ENCODE results near the gene RAD51B.

The RAD51B gene

GRCh38 chr14:68346556-68347343 lies 527.2 kb downstream of the RAD51B start:
- no peak for FAIRE-seq
- DNase-seq (ENCODE audit: insufficient read length, low spot score), result no peak
- TF ChIP-seq CTCF (IDR thresholded peaks at IDR 0.05; ENCODE audit: insufficient read depth, missing control alignments), result no peak

GRCh38 chr14:68349900-68350629 lies 530.5 kb downstream of the RAD51B start:
- FAIRE-seq (no peak), DNase-seq (ENCODE audit: insufficient read length, low spot score) (no peak)
- no peak for TF ChIP-seq CTCF (IDR thresholded peaks at IDR 0.05; ENCODE audit: insufficient read depth, missing control alignments)

- DNase-seq (ENCODE audit: insufficient read length, low spot score) (no peak), FAIRE-seq (no peak)
- no peak for TF ChIP-seq CTCF (IDR thresholded peaks at IDR 0.05; ENCODE audit: insufficient read depth, missing control alignments)
Observed at GRCh38 chr14:68355415-68355814, 535.8 kb downstream of the RAD51B start.

GRCh38 chr14:68357777-68358176 lies 538.2 kb downstream of the RAD51B start:
- no peak for FAIRE-seq
- no peak for TF ChIP-seq CTCF (IDR thresholded peaks at IDR 0.05; ENCODE audit: insufficient read depth, missing control alignments)

GRCh38 chr14:68358500-68358899 lies 538.9 kb downstream of the RAD51B start:
- TF ChIP-seq CTCF (IDR thresholded peaks at IDR 0.05; ENCODE audit: insufficient read depth, missing control alignments), result no peak
- no peak for DNase-seq (ENCODE audit: insufficient read length, low spot score)
- FAIRE-seq, result no peak

More at GRCh38 chr14:68357777-68358176, 538.2 kb downstream of the RAD51B start:
- DNase-seq (ENCODE audit: insufficient read length, low spot score), result no peak

- no peak for DNase-seq (ENCODE audit: insufficient read length, low spot score)
Observed at GRCh38 chr14:68359022-68359836, 539.6 kb downstream of the RAD51B start.

More at GRCh38 chr14:68359022-68359836, 539.6 kb downstream of the RAD51B start:
- FAIRE-seq, result no peak
- TF ChIP-seq CTCF (IDR thresholded peaks at IDR 0.05; ENCODE audit: insufficient read depth, missing control alignments), result no peak
